Measurements from ENCODE around the gene SECISBP2L.

- TF ChIP-seq CTCF (conservative IDR thresholded peaks at IDR 0.05 in 1 of 2, IDR thresholded peaks at IDR 0.05 in 1 of 2; ENCODE audit: extremely low read depth in 1 of 2, insufficient read depth in 1 of 2, low read depth in 1 of 2, low read length in 2 of 2), result no peak
- no peak for TF ChIP-seq EZH2 (IDR thresholded peaks at IDR 0.05; ENCODE audit: borderline replicate concordance, low read length)
Measured at GRCh38 chr15:49064281-49064653, 18.0 kb upstream of the SECISBP2L start.
